Kidney glomerular epithelial cell (primary cell): ENCODE results near the gene ATF6B.
"Not testable (repeated sequence)": the region's sequence is repeated elsewhere in the genome, so short reads cannot be mapped to it uniquely, and the experiment has no call there.

Experiments
- DNase-seq: peaks from one replicate; lab custom pipeline; 2025; lab: John Stamatoyannopoulos, UW

ATF6B gene

GRCh38 chr6:32107406-32107805 is 20.6 kb downstream of the ATF6B start:
- DNase-seq = no peak

- DNase-seq = no peak
These were observed 22.6 kb downstream of the ATF6B start for GRCh38 chr6:32105433-32105832.

- DNase-seq = no peak
These were observed 25.8 kb downstream of the ATF6B start for GRCh38 chr6:32102255-32102654.

DNA sequence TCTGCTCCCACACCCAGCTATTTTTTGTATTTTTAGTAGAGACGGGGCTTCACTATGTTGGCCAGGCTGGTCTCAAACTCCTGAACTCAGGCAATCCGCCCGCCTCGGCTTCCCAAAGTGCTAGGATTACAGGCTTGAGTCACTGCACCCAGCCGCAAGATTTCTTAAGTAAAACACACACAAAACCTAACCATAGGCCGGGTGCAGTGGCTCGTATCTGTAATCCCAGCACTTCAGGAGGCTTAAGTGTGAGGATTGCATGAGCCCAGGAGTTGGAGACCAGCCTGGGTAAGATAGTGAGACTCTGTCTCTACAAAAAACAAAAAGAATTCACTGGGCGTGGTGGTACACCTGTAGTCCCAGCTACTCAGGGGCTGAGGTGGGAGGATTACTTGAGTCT is 27.8 kb downstream of the ATF6B start:
- DNase-seq = not testable (repeated sequence)

DNA sequence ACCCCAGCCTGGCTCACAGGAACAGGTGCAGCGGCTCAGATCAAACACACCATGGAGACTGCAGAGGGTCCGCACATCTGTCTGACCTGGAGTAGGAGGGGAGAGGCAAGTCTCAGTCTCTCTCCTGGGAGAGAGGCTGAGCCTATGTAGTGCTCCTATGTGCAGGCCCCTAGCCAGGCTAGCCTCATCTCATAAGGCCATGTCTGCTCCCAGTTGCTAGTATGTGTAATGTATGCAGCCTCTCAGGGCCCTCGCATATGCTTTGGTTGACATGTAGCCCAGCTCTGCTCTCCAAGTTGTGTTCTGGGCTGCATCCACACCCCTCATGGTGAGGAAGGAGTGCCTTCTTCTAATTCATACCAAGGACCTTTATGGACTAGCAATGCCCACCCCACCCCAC is 30.7 kb downstream of the ATF6B start:
- DNase-seq = no peak

DNA sequence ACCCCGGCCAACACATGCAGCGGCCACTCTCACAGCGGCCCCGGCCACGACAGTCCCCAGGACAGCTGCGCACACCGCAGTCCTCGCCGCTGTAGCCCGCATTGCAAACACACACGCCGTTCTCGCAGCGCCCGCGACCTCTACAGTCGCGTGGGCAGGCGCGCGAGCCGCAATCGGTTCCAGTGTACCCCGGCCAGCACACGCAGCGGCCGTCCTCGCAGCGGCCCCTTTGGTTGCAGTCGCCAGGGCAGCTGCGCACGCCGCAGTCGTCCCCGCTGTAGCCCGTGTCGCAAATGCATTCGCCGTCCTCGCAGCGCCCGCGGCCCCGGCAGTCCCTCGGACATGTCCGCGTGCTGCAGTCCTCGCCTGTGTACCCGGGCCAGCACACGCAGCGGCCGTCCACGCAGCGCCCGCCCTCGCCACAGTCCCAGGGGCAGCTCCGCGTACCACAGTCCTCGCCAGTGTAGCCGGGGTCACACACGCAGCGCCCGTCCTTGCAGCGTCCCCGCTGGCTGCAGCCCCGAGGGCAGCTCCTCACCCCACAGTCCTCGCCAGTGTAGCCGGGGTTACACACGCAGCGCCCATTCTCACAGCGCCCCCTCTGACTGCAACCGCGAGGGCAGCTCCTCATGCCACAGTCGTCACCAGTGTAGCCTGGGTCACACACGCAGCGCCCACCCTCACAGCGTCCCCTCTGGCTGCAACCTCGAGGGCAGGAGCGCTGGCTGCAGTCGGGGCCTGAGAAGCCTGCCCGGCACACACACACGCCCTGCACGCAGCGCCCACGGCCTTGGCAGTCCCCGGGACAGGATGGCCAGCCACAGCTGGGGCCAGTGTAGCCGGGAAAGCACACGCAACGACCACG is 31.4 kb downstream of the ATF6B start:
- no peak for DNase-seq

DNA sequence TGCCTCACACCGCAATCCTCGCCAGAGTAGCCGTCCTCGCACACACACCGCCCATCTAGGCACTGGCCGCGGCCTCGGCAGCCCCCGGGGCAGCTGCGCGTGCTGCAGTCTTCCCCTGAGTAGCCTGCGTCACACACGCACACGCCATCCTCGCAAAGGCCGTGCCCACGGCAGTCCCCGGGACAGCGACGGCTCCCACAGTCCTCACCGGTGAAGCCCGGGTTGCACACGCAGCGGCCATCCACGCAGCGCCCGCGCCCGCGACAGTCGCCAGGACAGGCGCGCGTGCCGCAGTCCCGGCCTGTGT is 32.0 kb downstream of the ATF6B start:
- no peak for DNase-seq

DNA sequence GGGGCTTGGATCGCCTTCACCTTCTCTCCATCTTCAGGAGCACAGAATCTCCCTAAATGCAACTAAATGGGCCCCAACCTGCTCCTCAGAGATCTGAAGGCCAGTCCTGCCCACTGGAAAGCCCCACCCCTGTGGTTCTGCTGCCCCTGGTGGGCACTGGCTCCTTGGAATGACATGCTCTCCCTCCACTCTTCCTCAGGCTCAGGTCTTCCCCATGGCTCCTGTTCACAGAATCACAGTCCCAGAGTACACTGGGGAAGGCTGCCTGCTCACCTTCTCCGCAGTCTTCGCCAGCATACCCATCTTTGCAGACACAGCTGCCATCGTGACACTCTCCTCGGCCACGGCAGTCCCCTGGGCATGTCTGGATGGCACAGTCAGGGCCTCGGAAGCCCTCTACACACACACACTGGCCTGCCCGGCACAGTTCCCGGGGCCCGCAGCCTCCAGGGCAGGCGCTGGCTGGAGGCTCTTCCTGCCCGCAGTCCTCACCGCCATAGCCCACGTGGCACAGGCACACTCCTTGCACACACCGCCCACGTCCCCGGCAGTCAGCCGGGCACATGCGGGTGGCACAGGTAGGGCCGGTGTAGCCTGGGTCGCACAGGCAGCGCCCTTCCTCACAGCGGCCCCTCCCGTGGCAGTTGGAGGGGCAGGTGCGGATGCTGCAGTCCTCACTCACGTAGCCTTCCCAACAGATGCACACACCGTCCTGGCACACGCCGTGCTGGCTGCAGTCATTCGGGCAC is 32.5 kb downstream of the ATF6B start:
- no peak for DNase-seq

DNA sequence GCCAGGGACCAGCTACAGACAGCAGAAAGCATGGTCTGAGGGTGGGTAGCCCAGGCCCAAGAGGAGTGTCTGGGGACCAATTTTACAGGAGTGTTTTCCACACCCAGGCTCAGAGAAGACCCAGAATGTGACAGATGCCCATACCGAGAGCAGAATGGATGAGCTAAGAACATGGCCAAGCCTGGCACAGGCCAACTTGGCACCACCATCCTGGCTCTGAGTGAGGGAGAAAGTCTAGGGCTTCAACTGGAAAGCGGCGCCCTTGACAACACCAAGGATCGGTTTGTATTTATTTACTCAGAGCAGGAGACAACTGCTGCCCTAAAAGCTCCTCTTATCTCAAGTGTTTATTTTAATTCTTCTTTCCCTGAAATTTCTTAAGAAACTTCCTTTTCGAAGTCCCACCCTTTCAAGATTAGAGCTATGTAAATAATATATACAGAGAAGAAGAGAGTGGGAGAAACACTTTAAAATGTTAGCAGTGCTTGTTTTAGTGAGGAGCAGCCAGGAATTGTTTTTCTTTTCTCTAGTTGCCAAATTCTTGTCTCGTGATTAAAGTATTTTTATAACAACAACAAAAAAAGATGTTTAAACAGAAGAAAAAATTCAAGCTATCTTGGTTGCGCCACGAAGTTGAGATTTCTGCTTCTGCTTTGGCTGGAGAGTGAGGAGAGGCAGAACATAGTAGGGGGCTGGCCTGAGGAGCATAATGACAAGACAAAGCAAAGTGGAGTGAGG is 35.1 kb downstream of the ATF6B start:
- no peak for DNase-seq

GRCh38 chr6:32089082-32089828 is 38.8 kb downstream of the ATF6B start:
- no peak for DNase-seq

DNA sequence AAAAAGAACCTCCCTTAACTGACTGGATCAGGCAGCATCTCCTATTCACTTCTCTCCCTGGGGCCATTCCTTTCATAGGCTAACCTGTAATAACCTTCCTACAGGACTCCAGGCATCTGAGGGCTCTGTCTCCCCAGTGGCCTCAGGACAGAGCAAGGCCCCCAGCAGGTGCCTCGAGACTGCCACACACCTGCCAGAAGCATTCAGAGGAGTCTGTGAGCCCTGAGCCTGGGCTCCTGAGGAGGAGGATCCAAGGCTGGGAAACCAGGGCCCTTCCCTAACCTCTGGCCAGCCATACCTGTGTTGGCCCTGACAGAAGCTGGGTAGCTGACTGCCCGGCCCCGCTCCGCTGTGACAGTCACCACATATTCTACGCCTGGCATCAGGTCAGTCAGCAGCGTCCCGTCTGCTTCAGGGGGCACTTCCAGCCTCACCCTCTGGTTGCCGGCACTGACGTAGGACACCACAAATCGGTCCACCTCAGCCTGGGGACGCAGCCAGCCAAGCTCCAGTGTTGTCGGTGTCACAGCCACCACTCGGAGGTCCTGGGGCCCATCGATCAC is 39.5 kb downstream of the ATF6B start:
- DNase-seq = no peak

DNA sequence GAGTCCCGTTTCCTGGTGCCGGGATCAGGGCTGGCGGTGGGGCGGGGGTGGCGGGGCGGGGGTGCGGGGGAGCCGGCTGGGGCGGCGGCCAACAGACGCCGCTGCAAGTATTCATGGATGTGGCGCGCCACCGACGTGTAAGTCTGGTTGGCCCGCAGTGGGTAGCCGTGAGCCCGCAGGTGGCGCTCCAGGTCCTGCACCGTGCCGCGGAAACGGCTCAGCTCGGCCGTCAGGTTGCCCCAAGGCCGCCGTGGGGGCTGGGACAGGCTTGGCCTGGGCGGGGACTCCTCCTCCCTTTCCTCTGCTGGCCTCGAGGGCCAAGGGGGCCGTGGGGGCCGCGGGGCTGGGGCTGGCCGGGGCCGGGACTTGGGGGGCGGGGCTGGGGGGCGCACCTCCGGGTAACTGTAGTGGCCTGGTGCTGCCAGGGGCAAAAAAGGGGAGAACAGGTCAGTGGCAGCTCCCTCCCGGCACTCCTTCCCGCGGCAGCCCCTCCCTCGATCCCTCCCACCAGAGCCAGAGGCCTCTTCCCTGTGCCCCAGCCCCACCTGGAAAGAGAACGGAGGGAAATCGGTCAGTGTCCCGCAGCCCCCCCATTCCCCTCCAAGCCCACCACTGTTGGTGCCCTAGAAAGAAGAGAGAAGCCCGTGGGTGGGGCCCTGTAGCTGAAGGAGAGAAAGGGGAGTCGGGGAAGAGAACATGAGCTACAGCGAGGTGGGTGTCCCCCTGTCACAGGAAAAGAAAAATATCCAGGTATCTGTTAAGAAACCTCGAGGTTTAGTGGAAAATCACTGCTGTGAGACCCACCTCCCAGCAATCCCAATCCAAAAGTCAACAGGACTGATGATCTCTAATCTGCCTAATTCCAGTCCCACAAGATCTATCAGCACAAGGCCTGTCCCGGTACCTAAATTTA is 40.2 kb downstream of the ATF6B start:
- no peak for DNase-seq

DNA sequence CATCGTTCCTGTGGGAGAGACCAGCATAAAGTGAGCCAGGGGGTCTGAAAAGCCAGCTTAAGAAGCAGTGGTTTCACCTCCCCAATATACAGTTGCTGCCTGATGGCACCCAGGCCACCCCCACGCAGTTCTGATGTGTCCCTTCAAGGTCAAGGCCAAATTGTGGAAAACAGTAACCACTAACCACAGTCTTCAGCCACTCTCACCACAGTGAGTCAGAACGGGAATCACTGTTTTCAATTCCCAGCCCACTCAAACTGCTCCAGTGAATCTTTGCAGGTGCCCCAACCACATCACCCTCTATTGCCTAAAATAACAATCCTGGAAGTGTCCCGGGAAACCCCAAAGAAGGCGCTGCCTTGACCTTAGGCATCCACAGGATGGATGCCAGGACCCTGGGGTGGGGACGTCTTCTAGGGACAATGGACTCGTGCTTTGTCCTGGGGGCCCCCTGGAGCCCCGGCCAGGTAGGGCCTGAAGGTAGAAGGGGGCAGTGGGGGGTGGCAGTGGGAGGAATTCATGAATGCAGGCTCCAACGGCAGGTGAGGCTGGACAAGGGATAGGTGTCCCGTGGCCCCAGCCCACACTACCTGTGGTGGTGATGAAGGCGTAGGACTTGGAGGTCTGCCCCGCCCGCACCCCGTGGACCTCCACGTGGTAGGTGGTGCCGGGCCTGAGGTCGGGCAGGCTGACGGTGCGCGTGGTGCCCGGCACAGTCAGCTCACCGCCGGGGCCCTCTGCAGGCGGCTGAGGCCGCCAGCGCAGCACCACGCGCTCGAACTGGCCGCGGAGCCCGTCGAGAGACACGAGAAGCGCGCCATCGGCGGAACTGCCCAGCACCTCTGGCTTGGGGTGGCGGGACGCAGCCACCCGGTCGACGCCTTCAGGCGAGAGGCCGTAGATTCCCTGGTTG is 41.1 kb downstream of the ATF6B start:
- peak; percentile 88 for DNase-seq

DNA sequence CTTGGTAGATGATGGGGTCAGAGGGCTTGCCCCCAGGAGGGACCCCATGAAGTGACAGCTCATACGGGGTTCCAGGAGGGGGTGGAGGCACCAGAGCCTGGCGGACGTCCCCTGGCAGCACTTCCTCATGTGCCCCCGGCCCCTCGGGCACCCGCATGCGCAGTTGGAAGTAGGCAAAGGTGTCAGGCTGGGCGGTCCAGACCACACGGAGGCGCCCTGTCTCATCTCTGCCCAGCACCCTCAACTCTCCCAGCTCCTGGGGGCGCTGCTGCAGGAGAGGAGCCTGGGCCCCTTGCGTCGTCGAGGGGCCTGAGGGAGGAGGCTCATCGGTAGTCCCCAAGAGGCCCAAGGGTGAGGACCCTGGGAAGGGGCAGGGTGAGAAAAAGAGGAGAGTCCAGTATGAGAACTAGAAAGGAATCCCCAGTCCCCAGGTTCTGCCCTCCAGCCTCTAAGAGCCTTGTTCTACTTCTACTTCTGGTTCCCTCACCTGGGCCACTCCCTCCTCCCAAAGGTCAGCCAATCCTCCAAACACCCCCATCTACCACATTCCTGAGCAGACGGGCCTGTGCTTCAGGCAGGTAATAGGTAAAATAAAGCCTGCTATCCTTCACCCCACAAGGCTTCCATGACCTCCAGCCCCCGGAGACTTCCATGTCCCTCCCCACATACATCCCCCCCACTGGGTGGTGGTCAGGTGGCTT is 42.1 kb downstream of the ATF6B start:
- DNase-seq = no peak

DNA sequence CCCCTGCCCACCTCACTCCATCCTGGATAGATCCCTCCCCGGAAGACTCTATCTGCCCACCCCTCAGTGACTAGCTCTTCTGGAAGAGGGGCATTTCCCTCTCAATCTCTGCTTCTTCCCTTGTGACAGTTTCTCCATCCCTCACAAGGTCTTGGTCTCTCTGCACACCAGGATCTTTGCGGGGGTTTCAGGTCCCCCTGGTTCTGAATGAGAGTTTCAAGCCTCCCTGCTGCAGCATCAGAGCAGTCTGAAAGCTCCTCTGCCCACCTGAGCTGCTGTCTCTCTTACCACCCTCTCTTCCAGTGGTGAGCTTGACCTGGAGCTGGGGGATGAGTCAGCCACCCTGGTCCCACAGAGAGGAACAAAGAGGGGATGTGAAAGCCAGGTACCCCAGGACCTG is 43.3 kb downstream of the ATF6B start:
- no peak for DNase-seq

GRCh38 chr6:32083812-32084768 is 44.0 kb downstream of the ATF6B start:
- DNase-seq = no peak

DNA sequence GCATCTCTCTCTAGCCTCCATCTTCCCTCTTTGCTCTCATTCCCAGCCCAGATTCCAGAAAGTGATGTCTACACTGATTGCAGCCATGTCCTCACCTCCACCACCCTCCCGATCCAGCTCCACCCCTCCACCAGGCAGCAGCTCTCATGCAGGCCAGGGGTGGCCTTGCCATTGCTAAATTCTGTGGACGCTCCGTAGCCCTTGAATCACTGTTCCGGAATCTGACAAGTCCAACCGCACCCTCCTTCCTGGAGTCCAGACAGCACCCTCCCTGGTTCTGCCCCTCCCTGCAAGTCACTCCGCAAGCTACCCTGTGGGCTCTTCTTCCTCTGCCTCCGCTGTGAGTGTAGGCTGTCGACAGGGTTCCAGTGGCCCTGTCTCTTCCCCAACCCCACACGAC is 45.1 kb downstream of the ATF6B start:
- DNase-seq = no peak

DNA sequence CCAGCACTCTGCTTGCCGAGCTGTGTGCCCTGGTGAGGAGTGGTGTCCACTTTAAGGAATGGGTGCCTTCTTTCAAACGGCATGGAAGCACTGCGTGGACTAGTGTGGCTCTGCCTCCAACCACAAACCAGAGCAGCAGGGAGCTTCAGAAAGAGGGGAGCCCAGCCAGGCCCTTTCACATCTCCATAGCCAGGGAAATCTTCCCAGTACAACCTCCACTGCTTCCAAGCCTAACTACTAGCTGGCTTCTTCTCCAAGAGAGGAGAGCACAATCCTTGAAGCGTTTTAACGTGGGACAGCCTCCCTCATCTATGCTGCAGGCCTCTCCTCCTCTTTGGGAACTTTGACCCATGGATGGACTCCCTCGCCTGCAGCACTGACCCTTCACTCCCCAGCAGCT is 45.6 kb downstream of the ATF6B start:
- DNase-seq = no peak
